Measurements from ENCODE around the gene SAMD9L. TPM values are rescaled to one million over a fixed set of nuclear protein-coding genes. Genes with fewer than 3 reads are reported as not detected.

The SAMD9L gene
- total and polyA plus RNA-seq, 4 donors, result 2.2 to 5.2 (median 3.8) TPM

GRCh38 chr7:93161181-93161762 lies 13.1 kb upstream of the SAMD9L start:
- H3K27me3 ChIP-seq (ENCODE audit: control insufficient read depth in 4 of 4, insufficient read depth in 4 of 4, low read length in 3 of 4), result peaks cover 0 to 10% (median 0%) of the 10 kb centered on the region in 4 donors
- no peak overlapping the region for H3K4me3 ChIP-seq (ENCODE audit: low read depth in 1 of 3, low read length in 3 of 3)
- peaks cover 0 to 5% (median 0%) of the 10 kb centered on the region in 4 donors for H3K9me3 ChIP-seq (ENCODE audit: control insufficient read depth in 4 of 4, low read length in 3 of 4)
- no peaks in the 10 kb centered on the region for H3K36me3 ChIP-seq (ENCODE audit: control insufficient read depth in 4 of 4, insufficient read depth in 3 of 4, low read depth in 1 of 4, low read length in 3 of 4)
- H3K9ac ChIP-seq (ENCODE audit: low read depth in 1 of 2, low read length in 2 of 2), result no peak overlapping the region
- H3K4me1 ChIP-seq (ENCODE audit: control insufficient read depth in 4 of 4, insufficient read depth in 4 of 4, low read length in 3 of 4), result no peaks in the 10 kb centered on the region
- TF ChIP-seq HNF4G (IDR thresholded peaks at IDR 0.05), result no peak
- TF ChIP-seq, protein P1, sequence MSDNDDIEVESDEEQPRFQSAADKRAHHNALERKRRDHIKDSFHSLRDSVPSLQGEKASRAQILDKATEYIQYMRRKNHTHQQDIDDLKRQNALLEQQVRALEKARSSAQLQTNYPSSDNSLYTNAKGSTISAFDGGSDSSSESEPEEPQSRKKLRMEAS (IDR thresholded peaks at IDR 0.05), result no peak
- no peak for TF ChIP-seq REST (IDR thresholded peaks at IDR 0.05)
- no peak for TF ChIP-seq NR2F2 (IDR thresholded peaks at IDR 0.05)
- TF ChIP-seq ZBTB33 (IDR thresholded peaks at IDR 0.05), result no peak
- no peak for TF ChIP-seq FOXA1 (IDR thresholded peaks at IDR 0.05)
- no peak for TF ChIP-seq RXRA (IDR thresholded peaks at IDR 0.05)
- TF ChIP-seq JUND (IDR thresholded peaks at IDR 0.05), result no peak
- no peak for TF ChIP-seq YY1 (IDR thresholded peaks at IDR 0.05)
- TF ChIP-seq, protein P2, sequence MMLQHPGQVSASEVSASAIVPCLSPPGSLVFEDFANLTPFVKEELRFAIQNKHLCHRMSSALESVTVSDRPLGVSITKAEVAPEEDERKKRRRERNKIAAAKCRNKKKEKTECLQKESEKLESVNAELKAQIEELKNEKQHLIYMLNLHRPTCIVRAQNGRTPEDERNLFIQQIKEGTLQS (IDR thresholded peaks at IDR 0.05), result no peak
- no peak for TF ChIP-seq EGR1 (IDR thresholded peaks at IDR 0.05; ENCODE audit: low read depth in 2 of 2)
- TF ChIP-seq HNF4A (conservative IDR thresholded peaks at IDR 0.05), result no peak
- TF ChIP-seq SP1 (IDR thresholded peaks at IDR 0.05), result no peak
- TF ChIP-seq RAD21 (IDR thresholded peaks at IDR 0.05), result no peak
- TF ChIP-seq CTCF (IDR thresholded peaks at IDR 0.05; ENCODE audit: low read depth, low read length, missing input control), result no peak
- no peak overlapping the region for H3K27ac ChIP-seq (ENCODE audit: low read depth in 1 of 2, low read length in 2 of 2)
- no peak for DNase-seq (ENCODE audit: low spot score)
- 68% methylated on average over 3 of the region's 3 CpGs for WGBS

- H3K4me3 ChIP-seq (ENCODE audit: low read depth in 1 of 3, low read length in 3 of 3), result no peak overlapping the region
- no peaks in the 10 kb centered on the region for H3K4me1 ChIP-seq (ENCODE audit: control insufficient read depth in 4 of 4, insufficient read depth in 4 of 4, low read length in 3 of 4)
- H3K36me3 ChIP-seq (ENCODE audit: control insufficient read depth in 4 of 4, insufficient read depth in 3 of 4, low read depth in 1 of 4, low read length in 3 of 4), result no peaks in the 10 kb centered on the region
- TF ChIP-seq RAD21 (IDR thresholded peaks at IDR 0.05), result no peak
- DNase-seq (ENCODE audit: low spot score), result no peak
- peaks cover 0 to 5% (median 0%) of the 10 kb centered on the region in 4 donors for H3K9me3 ChIP-seq (ENCODE audit: control insufficient read depth in 4 of 4, low read length in 3 of 4)
- H3K27me3 ChIP-seq (ENCODE audit: control insufficient read depth in 4 of 4, insufficient read depth in 4 of 4, low read length in 3 of 4), result peaks cover 0 to 10% (median 0%) of the 10 kb centered on the region in 4 donors
- WGBS, result 59% methylated on average over 1 of the region's 1 CpG
- H3K27ac ChIP-seq (ENCODE audit: low read depth in 1 of 2, low read length in 2 of 2), result no peak overlapping the region
- H3K9ac ChIP-seq (ENCODE audit: low read depth in 1 of 2, low read length in 2 of 2), result no peak overlapping the region
Observed at GRCh38 chr7:93160410-93160809, 12.2 kb upstream of the SAMD9L start.
